Mesenteric fat pad (tissue), 1 donor: ENCODE measurements around the gene GZMA. TPM values are rescaled to one million over a fixed set of nuclear protein-coding genes. Genes with fewer than 3 reads are reported as not detected.
"Not testable (repeated sequence)": the region's sequence is repeated elsewhere in the genome, so short reads cannot be mapped to it uniquely, and the experiment has no call there.

Experiments
- DNase-seq: peaks from one replicate; pipeline ENCODE4 v3.0.0-alpha.2; 2020; ENCODE audit warnings: low spot score
- long read RNA-seq: library from polyadenylated mRNA; unstranded; transcript quantifications from one replicate; pipeline ENCODE4 v2.0.0, GENCODE V29; 2020
- total RNA-seq: library from RNA; stranded (reverse); fragmentation: NEBNext Ultra II Directional; extraction: Animal tissue kit (Norgen Biotek cat#: 25700); gene quantifications from one replicate; pipeline ENCODE4 v1.2.1, GENCODE V29; 2021
- donor health status: DM: yes; HTN: yes; CAD: no.

GZMA gene
- 1.0 TPM for total RNA-seq
- long read RNA-seq = 0 reads

DNA sequence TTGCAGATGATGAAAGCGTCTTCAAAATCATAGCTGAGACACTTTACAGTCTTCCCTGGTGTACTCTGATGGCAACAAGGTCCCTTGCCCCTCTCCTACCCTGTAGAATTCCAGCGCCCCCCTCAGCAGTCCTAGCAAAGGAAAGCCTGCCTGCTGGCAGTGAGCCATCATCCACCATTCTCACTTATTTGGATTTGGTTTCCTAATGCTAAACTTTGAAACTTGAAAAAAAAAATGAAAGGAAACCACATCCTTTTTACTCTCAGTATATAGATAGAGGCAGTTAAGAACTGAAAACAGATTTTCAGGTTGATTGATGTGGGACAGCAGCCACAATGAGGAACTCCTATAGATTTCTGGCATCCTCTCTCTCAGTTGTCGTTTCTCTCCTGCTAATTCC, at the start of gene GZMA:
Gene GZMA, plus strand, starts transcription at position 299 of the 400 bp plus-strand sequence. Its CDS starts 37 bp downstream, at position 336.
- DNase-seq = no peak

- DNase-seq = no peak
Observed at GRCh38 chr5:55055183-55055582, 47.3 kb upstream of the GZMA start.

- DNase-seq = no peak
Observed at GRCh38 chr5:55062039-55062779, 40.2 kb upstream of the GZMA start.

- DNase-seq = no peak
Observed at GRCh38 chr5:55063220-55063863, 39.1 kb upstream of the GZMA start.

- DNase-seq = no peak
Observed at GRCh38 chr5:55063899-55064298, 38.5 kb upstream of the GZMA start.

DNA sequence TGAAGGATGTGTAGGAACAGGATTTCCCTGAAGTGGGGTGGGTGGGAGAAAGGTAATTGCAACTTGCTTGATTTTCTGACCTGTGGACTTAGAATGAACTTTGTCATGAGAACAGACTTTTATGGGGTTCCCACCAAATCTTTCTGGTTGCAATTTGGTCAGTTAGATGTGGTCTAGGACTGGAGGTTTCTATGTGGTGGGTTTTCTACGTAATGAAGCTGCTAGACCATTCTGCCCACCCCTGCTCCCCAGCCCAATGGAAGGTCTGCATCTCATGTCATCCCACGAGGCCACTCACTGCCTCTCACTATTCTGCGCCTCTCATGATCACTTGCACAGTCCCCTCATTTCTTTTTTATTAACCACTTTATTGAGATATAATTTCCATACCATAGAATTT, 37.9 kb upstream of the GZMA start:
- DNase-seq = no peak

DNA sequence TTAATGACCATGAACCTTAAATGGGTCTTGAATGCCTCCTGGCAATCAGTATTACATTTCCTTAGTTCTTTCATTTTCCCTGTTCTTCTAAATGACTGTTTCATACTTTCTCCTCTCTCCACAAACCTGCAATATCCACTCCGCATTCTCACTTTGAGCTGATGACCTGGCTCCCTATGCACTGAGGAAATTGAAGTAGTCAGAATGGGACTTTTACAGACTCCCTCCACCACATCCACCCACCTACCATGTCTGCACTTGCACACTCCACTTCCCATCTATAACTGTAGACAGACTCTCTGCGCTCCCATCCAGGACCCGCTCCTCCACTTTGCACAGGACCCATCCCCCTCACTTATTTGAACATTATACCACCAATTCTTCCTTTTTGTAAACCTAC, 36.2 kb upstream of the GZMA start:
- no peak for DNase-seq

DNA sequence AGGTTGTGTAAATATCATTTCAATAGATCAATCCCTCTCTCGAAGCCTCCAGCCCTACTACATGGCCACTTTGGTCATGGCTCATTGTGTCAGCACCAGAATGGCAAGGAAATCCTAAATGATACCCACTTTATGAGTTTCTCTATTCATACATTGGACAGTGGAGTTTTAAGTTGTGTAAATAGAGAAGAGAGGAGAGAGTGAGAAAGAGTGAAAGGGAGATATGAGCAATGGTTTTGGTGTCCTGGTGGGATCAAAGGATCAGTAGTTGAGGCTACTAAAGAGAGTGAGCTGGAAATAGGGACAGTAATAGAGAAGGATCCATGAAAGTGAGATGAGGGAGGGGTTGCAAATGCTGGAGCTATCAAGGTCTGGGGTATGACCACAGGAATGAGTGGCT, 31.5 kb upstream of the GZMA start:
- DNase-seq = no peak

- no peak for DNase-seq
Observed at GRCh38 chr5:55071413-55071812, 31.0 kb upstream of the GZMA start.

GRCh38 chr5:55072666-55073065, 29.8 kb upstream of the GZMA start:
- DNase-seq = no peak

- no peak for DNase-seq
Observed at GRCh38 chr5:55073211-55073610, 29.2 kb upstream of the GZMA start.

- DNase-seq = no peak
Observed at GRCh38 chr5:55081541-55081940, 20.9 kb upstream of the GZMA start.

- not testable (repeated sequence) for DNase-seq
Observed at GRCh38 chr5:55089301-55089700, 13.1 kb upstream of the GZMA start.

- DNase-seq = not testable (repeated sequence)
Observed at GRCh38 chr5:55091011-55091410, 11.4 kb upstream of the GZMA start.

- DNase-seq = no peak
Observed at GRCh38 chr5:55096182-55096581, 6.3 kb upstream of the GZMA start.

- DNase-seq = no peak
Observed at GRCh38 chr5:55096861-55097260, 5.6 kb upstream of the GZMA start.

- DNase-seq = not testable (repeated sequence)
Observed at GRCh38 chr5:55101148-55101547, 1.3 kb upstream of the GZMA start.

GRCh38 chr5:55101556-55102276, 730 bp upstream of the GZMA start:
- DNase-seq = no peak

GRCh38 chr5:55104036-55104772, 1.8 kb downstream of the GZMA start:
- DNase-seq = no peak

GRCh38 chr5:55104946-55105701, 2.7 kb downstream of the GZMA start:
- DNase-seq = no peak

DNA sequence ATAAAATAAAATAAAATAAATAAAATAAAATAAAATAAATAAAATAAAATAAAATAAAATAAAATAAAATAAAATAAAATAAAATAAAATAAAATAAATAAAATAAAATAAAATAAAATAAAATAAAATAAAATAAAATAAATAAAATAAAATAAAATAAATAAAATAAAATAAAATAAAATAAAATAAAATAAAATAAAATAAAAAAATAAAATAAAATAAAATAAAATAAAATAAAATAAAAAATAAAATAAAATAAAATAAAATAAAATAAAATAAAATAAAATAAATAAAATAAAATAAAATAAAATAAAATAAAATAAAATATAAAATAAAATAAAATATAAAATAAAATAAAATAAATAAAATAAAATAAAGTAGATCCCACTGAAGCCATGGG, 3.5 kb downstream of the GZMA start:
- not testable (repeated sequence) for DNase-seq
